Left ventricle myocardium superior (tissue), 1 donor: ENCODE data around the gene SLC2A9. TPM values are rescaled to one million over a fixed set of nuclear protein-coding genes. Genes with fewer than 3 reads are reported as not detected.

ENCODE experiments used
- ATAC-seq: fragments of 200-7000 bp; cut with Tn5 transposase; one replicate; pipeline ENCODE4 v1.9.1; 2020; ENCODE audit warnings: mild to moderate bottlenecking, moderate library complexity
- DNase-seq: peaks from one replicate; pipeline ENCODE4 v3.0.0-alpha.2; 2020
- intact Hi-C: fragments of 100-400 bp; cut with micrococcal nuclease; formaldehyde crosslinking; loops from one replicate; pipeline ENCODE4 v1.11.0; 2022
- total RNA-seq: library from RNA; stranded (reverse); fragmentation: NEBNext Ultra II Directional; extraction: Animal tissue kit (Norgen Biotek cat#: 25700); gene quantifications from one replicate; pipeline ENCODE4 v1.2.1, GENCODE V29; 2021
- donor health status: DM: no; HTN: yes; CAD: no; lungs with severe emphysema.

Gene SLC2A9
- total RNA-seq, 1 donor from 2014 or later = 7.1 TPM

DNA sequence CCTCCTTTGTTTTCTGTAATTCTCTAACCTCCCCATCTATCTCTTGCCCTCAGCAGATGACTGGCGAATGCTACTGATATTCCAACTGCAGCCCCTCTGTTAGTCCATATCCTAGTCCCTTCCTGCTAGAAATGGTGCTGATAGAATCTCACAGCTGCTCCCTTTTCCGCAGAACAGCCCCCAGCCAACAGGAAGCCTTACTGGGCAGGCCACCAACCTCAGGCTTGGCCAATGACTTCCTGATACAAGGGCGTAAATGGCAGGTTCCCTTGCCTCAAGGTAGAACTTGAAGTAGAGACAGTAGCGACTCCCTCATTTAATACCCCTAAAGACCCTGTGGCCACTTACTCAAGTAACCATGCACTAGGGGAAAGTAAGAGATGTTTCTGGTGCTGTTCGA lies 26.7 kb upstream of the SLC2A9 start:
- DNase-seq (no peak), ATAC-seq (no peak)
- intact Hi-C loops = no loop called here

- DNase-seq = no peak
- intact Hi-C loops = no loop called here
- ATAC-seq = no peak
Measured at GRCh38 chr4:10046471-10046870, 25.2 kb upstream of the SLC2A9 start.

DNA sequence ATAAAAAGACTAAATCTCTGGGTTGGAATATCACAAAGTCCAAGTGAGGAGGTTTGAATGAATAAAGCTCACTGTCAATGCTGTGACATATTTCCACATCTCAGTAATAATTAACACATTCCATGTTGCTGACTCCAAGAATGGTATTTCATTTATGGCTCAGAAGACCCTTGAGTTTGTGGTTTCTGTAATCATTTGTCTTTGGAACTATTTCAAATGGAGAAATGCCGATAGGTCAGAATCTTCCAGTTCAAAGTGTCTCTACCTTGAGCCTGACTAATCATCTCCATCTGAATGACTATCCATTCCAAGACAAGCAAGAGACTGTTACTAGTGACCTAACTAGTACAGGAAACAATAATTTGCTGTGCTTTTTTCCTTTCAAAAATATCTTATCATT lies 24.2 kb upstream of the SLC2A9 start:
- no peak for ATAC-seq
- DNase-seq = no peak
- intact Hi-C loops = no loop called here

DNA sequence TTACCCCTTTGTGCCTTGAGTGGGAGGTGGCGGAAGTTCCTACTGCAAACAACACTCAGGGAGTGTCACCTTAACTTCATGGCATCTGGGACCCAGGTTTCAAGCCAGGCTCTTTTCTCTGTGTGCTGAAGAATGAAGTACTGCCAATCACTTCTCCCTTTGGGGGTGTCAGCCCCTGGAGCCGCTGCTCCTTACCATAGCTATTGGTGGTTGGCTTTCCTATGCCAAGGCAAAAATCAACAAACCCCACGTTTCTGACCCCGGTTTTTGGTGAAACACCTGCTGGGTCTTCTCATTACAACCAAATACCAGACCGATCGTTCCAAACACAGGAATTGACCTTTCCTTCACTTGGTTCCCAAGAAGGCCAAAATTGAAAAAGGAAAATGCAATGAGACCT lies 19.7 kb upstream of the SLC2A9 start:
- ATAC-seq (no peak), DNase-seq (no peak)
- intact Hi-C loops = no loop called here

DNA sequence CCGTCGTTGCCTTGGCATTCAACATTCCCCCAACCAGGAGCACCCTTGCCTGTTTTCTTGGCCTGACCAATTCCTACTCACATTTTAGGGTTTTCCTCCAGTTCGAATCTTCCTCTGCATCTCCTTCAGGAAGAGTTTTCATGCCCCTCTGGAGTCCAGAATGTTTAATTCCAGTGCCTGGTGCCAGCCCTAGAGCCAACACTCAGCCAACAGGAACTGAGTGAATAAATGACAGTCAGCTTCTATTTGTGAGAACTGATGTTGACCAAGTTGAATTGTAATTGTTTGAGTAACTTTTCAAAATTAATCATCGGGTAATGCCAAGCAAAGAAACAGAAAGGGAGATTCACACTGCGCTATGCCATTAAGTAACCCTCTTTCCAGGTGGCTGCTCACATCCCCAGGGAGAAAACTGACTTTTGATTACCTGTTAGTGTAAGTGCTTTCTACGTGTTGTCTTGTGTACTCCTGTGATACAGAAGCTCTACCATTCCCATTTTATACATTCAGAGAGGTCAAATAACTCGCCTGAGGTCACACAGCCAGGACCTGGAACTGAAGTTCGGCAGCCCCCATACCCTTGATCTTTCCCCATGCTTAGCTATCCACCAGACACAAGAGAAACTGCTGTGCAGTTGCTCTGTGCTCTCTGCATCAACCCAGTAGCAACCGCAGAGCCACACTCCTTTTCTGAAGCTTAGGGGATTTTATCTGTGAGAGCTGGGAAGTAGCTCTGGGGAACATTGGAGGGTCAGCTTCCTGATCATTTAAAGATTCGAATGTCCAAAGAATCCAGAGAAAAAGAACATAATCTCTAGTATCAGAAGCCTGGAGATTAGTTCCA lies 19.0 kb upstream of the SLC2A9 start:
- no peak for ATAC-seq
- no peak for DNase-seq
- intact Hi-C loops = no loop called here

- DNase-seq = no peak
- no peak for ATAC-seq
- intact Hi-C loops = no loop called here
Measured at GRCh38 chr4:10036807-10037342, 15.6 kb upstream of the SLC2A9 start.

GRCh38 chr4:10035130-10035529 lies 13.8 kb upstream of the SLC2A9 start:
- intact Hi-C loops = no loop called here
- no peak for ATAC-seq
- DNase-seq = no peak

DNA sequence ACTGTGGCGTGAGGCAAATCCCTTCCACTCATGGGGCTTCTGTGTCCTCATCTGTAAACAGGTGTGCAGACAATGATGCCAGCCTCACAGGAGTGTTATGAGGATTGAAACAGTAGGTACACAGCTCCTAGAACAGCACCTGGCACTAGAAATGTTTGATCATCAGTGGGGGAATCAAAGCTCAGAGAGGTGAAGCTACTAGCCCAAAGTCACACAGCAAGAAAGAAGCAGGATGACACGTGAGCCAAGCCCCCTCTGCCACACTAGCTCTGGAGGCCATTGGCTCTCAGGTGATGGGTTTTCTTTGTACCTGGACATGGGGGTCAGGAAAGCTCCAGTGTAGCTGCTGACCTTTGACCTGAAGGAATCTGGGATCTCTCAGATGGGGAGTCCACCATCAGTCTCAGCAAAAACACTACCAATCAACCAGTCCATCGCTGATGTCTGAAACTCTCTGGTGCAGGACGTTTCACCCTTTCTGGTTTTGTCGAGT lies 13.4 kb upstream of the SLC2A9 start:
- intact Hi-C loops = no loop called here
- no peak for ATAC-seq
- DNase-seq = no peak

DNA sequence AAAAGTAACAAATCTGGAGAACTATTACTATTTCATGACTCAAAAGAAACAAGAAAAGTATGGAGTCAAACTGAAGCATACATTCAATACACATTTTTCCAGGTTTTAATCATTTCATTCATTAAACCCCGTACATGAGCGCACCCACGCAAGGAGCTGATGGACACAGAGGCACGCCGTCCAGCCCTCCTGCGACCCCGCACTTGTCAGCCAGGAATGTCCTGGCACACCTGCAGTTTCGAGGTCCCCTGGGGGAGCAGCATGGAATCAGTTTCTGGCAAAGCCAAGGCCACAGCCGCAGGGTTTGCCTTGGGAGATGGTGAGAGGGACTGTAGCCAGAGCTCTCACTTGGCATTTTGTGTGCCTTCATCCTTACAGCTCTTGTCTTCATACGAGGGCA lies 12.8 kb upstream of the SLC2A9 start:
- intact Hi-C loops = no loop called here

DNA sequence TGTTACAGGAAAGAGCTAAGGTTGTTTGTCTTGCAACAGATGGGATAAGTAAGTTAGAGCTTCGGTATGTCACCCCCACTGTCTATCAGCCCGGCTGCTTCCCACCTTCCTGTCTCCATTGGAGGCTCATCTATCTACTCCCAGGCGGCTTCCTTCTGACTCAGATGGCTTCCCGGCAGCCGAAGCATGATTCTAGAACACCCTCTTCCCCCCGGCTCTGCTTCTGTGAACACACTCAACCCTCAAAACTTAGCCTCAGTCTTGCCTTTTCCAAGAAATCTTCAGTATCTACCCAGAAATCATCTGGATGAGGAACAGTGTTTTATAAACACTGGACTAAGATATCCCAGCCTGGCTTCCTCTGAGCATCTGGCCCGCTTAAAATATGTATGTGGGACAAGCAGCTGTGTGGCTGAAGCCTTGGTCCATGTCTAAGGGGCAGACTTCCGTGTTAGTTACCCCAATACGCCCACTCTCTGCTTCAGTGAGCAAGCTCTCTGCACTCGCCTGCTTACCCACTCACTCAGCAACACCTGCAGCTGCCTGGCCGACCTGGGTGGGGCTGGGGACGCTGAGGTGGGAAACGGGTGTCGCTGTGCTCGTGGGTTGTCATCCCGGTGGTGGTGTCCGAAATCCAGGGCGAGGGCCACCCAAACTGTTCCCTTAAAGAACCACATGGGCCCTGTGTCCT lies 12.0 kb upstream of the SLC2A9 start:
- DNase-seq (peak; percentile 54), ATAC-seq (peak; percentile 77)
- intact Hi-C loops = no loop called here

More for the DNA sequence above, 12.8 kb upstream of the SLC2A9 start:
- ATAC-seq = peak; percentile 24
- peak; percentile 47 for DNase-seq

DNA sequence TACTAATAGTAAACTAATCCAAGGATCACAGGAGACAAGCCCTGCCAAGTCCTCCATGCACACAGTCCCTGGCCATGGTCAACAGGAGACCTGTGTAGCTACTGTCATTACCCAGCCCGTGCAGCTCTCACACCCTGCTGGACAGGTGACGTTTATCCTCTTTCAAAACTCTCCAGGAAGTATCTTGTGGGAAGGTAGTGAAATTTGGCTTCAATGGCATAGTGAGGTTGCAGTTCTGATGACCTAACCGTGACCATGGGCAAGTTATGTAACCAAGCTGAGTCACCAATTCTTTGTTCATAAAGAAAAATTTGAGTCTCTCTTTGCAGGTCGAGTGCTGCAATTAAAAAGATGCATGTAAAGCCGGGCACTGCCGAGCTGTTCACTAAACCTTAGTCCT lies 11.3 kb upstream of the SLC2A9 start:
- peak; percentile 39 for ATAC-seq
- intact Hi-C loops = no loop called here
- no peak for DNase-seq

GRCh38 chr4:10031668-10032590 lies 10.6 kb upstream of the SLC2A9 start:
- intact Hi-C loops = no loop called here
- DNase-seq (no peak), ATAC-seq (peak; percentile 40)

- DNase-seq = no peak
- peak; percentile 61 for ATAC-seq
- intact Hi-C loops = no loop called here
Measured at GRCh38 chr4:10030972-10031667, 9.8 kb upstream of the SLC2A9 start.

DNA sequence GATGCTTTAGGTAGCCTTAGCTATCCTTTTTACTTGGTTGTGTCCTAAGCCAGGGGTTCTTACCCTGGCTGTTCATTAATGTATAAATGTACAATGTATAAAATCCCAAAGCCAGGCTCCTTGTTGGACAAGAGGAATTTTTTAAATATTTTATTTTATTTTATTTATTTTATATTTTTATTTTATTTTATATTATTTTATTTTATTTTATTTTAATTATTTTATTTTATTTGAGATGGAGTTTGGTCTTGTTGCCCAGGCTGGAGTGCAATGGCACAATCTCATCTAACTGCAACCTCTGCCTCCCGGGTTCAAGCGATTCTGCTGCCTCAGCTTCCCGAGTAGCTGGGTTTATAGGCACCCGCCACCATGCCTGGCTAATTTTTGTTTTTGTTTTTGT lies 8.1 kb upstream of the SLC2A9 start:
- intact Hi-C loops = no loop called here
- ATAC-seq (no peak), DNase-seq (no peak)

- intact Hi-C loops = no loop called here
- no peak for ATAC-seq
Measured at GRCh38 chr4:10028910-10029309, 7.6 kb upstream of the SLC2A9 start.

GRCh38 chr4:10026485-10026884 lies 5.2 kb upstream of the SLC2A9 start:
- no peak for DNase-seq
- intact Hi-C loops = no loop called here
- no peak for ATAC-seq

More at GRCh38 chr4:10028910-10029309, 7.6 kb upstream of the SLC2A9 start:
- no peak for DNase-seq

GRCh38 chr4:10025230-10025806 lies 4.0 kb upstream of the SLC2A9 start:
- DNase-seq (no peak), ATAC-seq (no peak)
- intact Hi-C loops = no loop called here

- intact Hi-C loops = no loop called here
- ATAC-seq (peak; percentile 14), DNase-seq (no peak)
Measured at GRCh38 chr4:10024303-10024702, 3.0 kb upstream of the SLC2A9 start.
